BJ (cell line): Measurements from ENCODE around the gene CACNG1. TPM values are rescaled to one million over a fixed set of nuclear protein-coding genes. Genes with fewer than 3 reads are reported as not detected.

ENCODE experiments used
- CTCF ChIA-PET: fragments of 350-600 bp; formaldehyde crosslinking; extraction: SDS; loops from one replicate; lab custom pipeline; 2021; ENCODE audit warnings: antibody characterized with exemption, inconsistent platforms; lab: Yijun Ruan, JAX
- POLR2A ChIA-PET: fragments of 300-600 bp; sonication (Branson Sonifier 250); formaldehyde crosslinking; extraction: SDS; loops from one replicate; lab custom pipeline; 2021; ENCODE audit warnings: antibody characterized with exemption; lab: Charles Lee
- DNase-seq: peaks from one replicate; pipeline ENCODE4 v3.0.0-alpha.2; 2011; ENCODE audit warnings: low read depth
- H3K27me3 ChIP-seq: 2 replicates; pipeline ENCODE4 v1.6.0; 2011; ENCODE audit warnings: low read length; ENCODE audit not compliant: control insufficient read depth, insufficient read depth
- H3K36me3 ChIP-seq: 2 replicates; pipeline ENCODE4 v1.5.1; 2011; ENCODE audit warnings: low read length; ENCODE audit not compliant: control insufficient read depth, insufficient read depth
- H3K4me3 ChIP-seq: 2 replicates; pipeline ENCODE4 v1.5.1; 2011; ENCODE audit warnings: low read depth, mild to moderate bottlenecking, control low read depth, low read length
- polyA plus RNA-seq: library from polyadenylated mRNA; depleted of rRNA; stranded (reverse); fragments of >200 nt; gene quantifications from 2 replicates; pipeline ENCODE4 v1.2.3, GENCODE V29; 2011
- TF ChIP-seq, protein P1 (sequence below): IDR thresholded peaks from 2 replicates; pipeline ENCODE4 v1.5.1; 2011; ENCODE audit warnings: low read depth, mild to moderate bottlenecking, control low read depth, inconsistent platforms, low read length, moderate library complexity; ENCODE audit not compliant: insufficient read depth

The CACNG1 gene
- polyA plus RNA-seq, 1 experiment: not detected

- POLR2A ChIA-PET: no interaction called here
These were observed 2.8 kb upstream of the CACNG1 start for GRCh38 chr17:67041531-67041930.

DNA sequence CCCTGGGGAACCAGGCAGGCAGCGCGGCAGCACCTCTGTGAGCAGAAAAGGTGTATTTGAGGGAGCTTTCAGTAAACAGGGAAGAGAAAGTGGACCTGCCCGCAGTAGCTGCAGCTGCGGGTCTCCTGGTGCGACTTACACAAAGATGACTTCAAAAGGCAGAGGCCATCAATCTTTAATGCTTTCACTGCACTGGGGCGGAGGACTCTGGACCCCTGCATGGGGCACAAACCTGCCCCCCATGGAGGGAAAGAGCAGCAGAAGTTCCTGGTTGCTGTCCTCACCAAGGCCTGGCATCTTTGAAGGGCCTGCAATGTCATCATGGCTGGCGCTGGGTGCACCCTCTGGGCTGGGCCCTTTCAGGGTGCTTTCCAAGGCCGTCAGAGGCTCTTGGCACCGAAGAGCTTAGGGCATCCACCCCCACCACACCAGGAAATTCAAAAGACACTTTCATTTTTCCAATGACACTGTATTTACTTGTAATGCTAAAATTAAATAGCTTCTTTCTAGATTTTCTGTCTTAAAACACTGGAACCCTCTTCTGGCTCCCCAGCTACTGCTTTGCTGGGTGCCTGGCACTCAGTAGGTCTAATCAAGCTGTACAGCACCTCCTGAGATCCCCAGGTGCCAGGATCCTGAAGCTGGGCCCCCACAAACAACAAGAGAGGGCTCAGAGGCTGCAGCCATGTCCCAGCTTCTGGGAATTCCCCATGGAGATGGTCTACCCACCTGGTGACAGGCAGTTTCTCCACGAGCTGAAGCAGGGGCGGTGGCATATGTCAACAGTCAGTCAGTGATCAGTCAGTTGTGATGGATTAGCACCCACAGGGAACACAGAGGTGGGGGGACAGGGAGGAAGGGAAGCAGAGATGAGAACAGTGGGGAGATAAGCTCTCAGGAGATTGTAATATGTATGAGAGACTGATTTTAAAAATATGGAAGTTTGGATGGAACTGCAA is 2.1 kb upstream of the CACNG1 start:
- Histone ChIP-seq H3K27me3 (peaks cover 9% of the 10 kb centered on the region), H3K36me3 (no peaks in the 10 kb centered on the region), H3K4me3 (no peak overlapping the region)
- TF ChIP-seq, protein P1, sequence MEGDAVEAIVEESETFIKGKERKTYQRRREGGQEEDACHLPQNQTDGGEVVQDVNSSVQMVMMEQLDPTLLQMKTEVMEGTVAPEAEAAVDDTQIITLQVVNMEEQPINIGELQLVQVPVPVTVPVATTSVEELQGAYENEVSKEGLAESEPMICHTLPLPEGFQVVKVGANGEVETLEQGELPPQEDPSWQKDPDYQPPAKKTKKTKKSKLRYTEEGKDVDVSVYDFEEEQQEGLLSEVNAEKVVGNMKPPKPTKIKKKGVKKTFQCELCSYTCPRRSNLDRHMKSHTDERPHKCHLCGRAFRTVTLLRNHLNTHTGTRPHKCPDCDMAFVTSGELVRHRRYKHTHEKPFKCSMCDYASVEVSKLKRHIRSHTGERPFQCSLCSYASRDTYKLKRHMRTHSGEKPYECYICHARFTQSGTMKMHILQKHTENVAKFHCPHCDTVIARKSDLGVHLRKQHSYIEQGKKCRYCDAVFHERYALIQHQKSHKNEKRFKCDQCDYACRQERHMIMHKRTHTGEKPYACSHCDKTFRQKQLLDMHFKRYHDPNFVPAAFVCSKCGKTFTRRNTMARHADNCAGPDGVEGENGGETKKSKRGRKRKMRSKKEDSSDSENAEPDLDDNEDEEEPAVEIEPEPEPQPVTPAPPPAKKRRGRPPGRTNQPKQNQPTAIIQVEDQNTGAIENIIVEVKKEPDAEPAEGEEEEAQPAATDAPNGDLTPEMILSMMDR: no peak
- no peak for DNase-seq
- CTCF ChIA-PET: no interaction called here
- POLR2A ChIA-PET: no interaction called here

More at GRCh38 chr17:67041531-67041930, 2.8 kb upstream of the CACNG1 start:
- CTCF ChIA-PET: no interaction called here
- DNase-seq: no peak
- no peaks in the 10 kb centered on the region for H3K36me3 ChIP-seq
- H3K4me3 ChIP-seq: no peak overlapping the region
- TF ChIP-seq, protein P1: no peak
- peaks cover 12% of the 10 kb centered on the region for H3K27me3 ChIP-seq

DNA sequence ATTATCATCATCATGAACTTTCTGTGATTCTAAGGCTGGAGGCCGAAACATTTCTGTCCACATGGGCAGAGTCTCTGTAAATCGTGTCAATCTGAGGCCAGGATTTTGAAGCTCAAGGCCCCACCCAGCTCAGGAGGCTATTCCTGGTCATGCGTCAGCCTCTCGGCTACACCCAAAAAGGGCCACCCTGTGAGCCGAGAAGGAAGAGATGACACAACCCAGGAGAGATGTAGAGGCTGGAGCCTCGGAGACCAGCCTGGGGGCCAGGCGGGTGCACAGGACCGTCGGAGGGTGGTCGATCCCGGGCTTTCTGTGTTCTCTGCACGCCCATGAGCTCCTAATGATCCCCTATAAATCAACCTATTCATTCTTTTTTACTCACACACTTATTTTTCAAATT is 1.1 kb upstream of the CACNG1 start:
- ChIA-PET CTCF (interaction anchor here (1.0 kb wide), 1 partner anchor 11 kb away, joined by 4 read pairs; no protein-coding TSS in a partner anchor), POLR2A (no interaction called here)
- no peak for DNase-seq
- H3K4me3 ChIP-seq: no peak overlapping the region
- TF ChIP-seq, protein P1: no peak
- H3K36me3 ChIP-seq: no peaks in the 10 kb centered on the region
- H3K27me3 ChIP-seq: peaks cover 9% of the 10 kb centered on the region

DNA sequence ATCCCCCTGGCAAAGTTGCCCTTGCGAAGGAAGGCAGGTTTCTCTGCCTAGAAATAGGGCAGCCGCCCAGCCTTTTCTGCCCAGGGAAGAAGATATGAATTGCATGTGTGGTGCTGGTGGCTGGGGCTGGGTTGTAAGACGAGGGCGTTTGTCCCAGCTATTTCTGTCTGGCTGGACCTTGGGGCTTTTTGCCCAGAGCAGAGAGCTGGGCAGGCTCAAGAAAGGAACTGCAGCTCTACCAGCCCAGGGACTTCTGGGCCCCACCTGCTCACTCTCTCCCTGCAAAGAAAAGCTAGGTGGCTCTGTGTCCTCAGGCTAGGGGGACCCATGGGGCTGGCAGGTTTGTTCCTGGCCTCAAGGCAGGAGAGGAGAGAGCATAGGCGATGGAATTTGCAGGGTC is 586 bp downstream of the CACNG1 start:
- POLR2A ChIA-PET: no interaction called here
- peaks cover 9% of the 10 kb centered on the region for H3K27me3 ChIP-seq
- DNase-seq: no peak
- H3K4me3 ChIP-seq: no peak overlapping the region
- TF ChIP-seq, protein P1: no peak
- CTCF ChIA-PET: no interaction called here
- no peaks in the 10 kb centered on the region for H3K36me3 ChIP-seq

GRCh38 chr17:67046398-67046797 is 2.0 kb downstream of the CACNG1 start:
- TF ChIP-seq, protein P1: no peak
- POLR2A ChIA-PET: no interaction called here
- peaks cover 9% of the 10 kb centered on the region for H3K27me3 ChIP-seq
- no peak overlapping the region for H3K4me3 ChIP-seq
- CTCF ChIA-PET: no interaction called here
- DNase-seq: no peak
- H3K36me3 ChIP-seq: no peaks in the 10 kb centered on the region
